HG02981 (cell line): ENCODE data around the gene THBS3.
A peak's percentile ranks its signal among the peaks of the same experiment; 100 is the strongest.
"Not testable (repeated sequence)": the region's sequence is repeated elsewhere in the genome, so short reads cannot be mapped to it uniquely, and the experiment has no call there.

ENCODE experiments used
- ATAC-seq: cut with Tn5 transposase; IDR thresholded peaks from one replicate; pipeline ENCODE4 v1.9.1; 2021; ENCODE audit warnings: mild to moderate bottlenecking, moderate library complexity; ENCODE audit not compliant: unreplicated experiment

Gene THBS3

GRCh38 chr1:155191904-155192303, 15.8 kb downstream of the THBS3 start:
- ATAC-seq = no peak

- ATAC-seq = not testable (repeated sequence)
These were observed 17.8 kb downstream of the THBS3 start for GRCh38 chr1:155189926-155190325.

- no peak for ATAC-seq
These were observed 19.4 kb downstream of the THBS3 start for GRCh38 chr1:155188268-155188667.

GRCh38 chr1:155187456-155187891, 20.2 kb downstream of the THBS3 start:
- ATAC-seq = no peak

GRCh38 chr1:155186794-155187455, 20.8 kb downstream of the THBS3 start:
- ATAC-seq = no peak

- no peak for ATAC-seq
These were observed 21.5 kb downstream of the THBS3 start for GRCh38 chr1:155186067-155186793.

GRCh38 chr1:155185783-155186066, 22.0 kb downstream of the THBS3 start:
- ATAC-seq = no peak

- ATAC-seq = peak; percentile 77
These were observed 22.6 kb downstream of the THBS3 start for GRCh38 chr1:155184835-155185782.

GRCh38 chr1:155184351-155184811, 23.3 kb downstream of the THBS3 start:
- no peak for ATAC-seq

- no peak for ATAC-seq
These were observed 23.9 kb downstream of the THBS3 start for GRCh38 chr1:155183775-155184221.

- no peak for ATAC-seq
These were observed 25.6 kb downstream of the THBS3 start for GRCh38 chr1:155182052-155182550.

- no peak for ATAC-seq
These were observed 26.2 kb downstream of the THBS3 start for GRCh38 chr1:155181371-155182051.

GRCh38 chr1:155179112-155180031, 28.3 kb downstream of the THBS3 start:
- ATAC-seq = no peak

- ATAC-seq = no peak
These were observed 29.1 kb downstream of the THBS3 start for GRCh38 chr1:155178441-155179111.

- no peak for ATAC-seq
These were observed 29.8 kb downstream of the THBS3 start for GRCh38 chr1:155177918-155178281.

- no peak for ATAC-seq
These were observed 30.3 kb downstream of the THBS3 start for GRCh38 chr1:155177192-155177917.

GRCh38 chr1:155176544-155177071, 31.1 kb downstream of the THBS3 start:
- no peak for ATAC-seq

- ATAC-seq = no peak
These were observed 31.7 kb downstream of the THBS3 start for GRCh38 chr1:155175927-155176371.
